HepG2 (cell line): ENCODE measurements around the gene HIRA. TPM values are rescaled to one million over a fixed set of nuclear protein-coding genes. Genes with fewer than 3 reads are reported as not detected.

Experiments
- DNMT3B ChIP-seq: conservative IDR thresholded peaks from 2 replicates; pipeline ENCODE4 v1.6.1; 2016; ENCODE audit warnings: missing biosample characterization, control low read depth
- ESRRA ChIP-seq: sonication (generic); formaldehyde crosslinking; IDR thresholded peaks from 2 replicates; pipeline ENCODE4 v1.5.1; 2020; ENCODE audit warnings: mild to moderate bottlenecking, low read depth, missing genetic modification reagents
- FOXM1 ChIP-seq: sonication (generic); formaldehyde crosslinking; IDR thresholded peaks from 2 replicates; pipeline ENCODE4 v1.5.0; 2020; ENCODE audit warnings: missing genetic modification reagents
- HHEX ChIP-seq: IDR thresholded peaks from 2 replicates; pipeline ENCODE4 v1.6.1; 2016; ENCODE audit warnings: control low read depth
- THYN1 ChIP-seq: sonication (generic); formaldehyde crosslinking; IDR thresholded peaks from 2 replicates; pipeline ENCODE4 v1.8.1; 2023; ENCODE audit warnings: low read depth, mild to moderate bottlenecking, moderate library complexity, missing genetic modification reagents, borderline replicate concordance
- ZNF12 ChIP-seq: sonication (generic); formaldehyde crosslinking; IDR thresholded peaks from 2 replicates; pipeline ENCODE4 v1.5.0; 2020; ENCODE audit warnings: missing genetic modification reagents
- ZNF138 ChIP-seq: sonication (generic); formaldehyde crosslinking; IDR thresholded peaks from 2 replicates; pipeline ENCODE4 v1.5.0; 2020; ENCODE audit warnings: mild to moderate bottlenecking, low read depth, missing genetic modification reagents
- ZNF235 ChIP-seq: sonication (generic); formaldehyde crosslinking; IDR thresholded peaks from 2 replicates; pipeline ENCODE4 v1.8.1; 2023; ENCODE audit warnings: mild to moderate bottlenecking, missing genetic modification reagents, borderline replicate concordance
- ZNF569 ChIP-seq: sonication (generic); formaldehyde crosslinking; IDR thresholded peaks from 2 replicates; pipeline ENCODE4 v1.5.0; 2020; ENCODE audit warnings: mild to moderate bottlenecking, missing genetic modification reagents, moderate library complexity, borderline replicate concordance
- ZNF589 ChIP-seq: sonication (generic); formaldehyde crosslinking; conservative IDR thresholded peaks from 2 replicates; pipeline ENCODE4 v1.8.0; 2022; ENCODE audit warnings: mild to moderate bottlenecking, moderate library complexity, missing genetic modification reagents
- polyA plus RNA-seq, 8 experiments: library from polyadenylated mRNA; depleted of rRNA in 3 of 8; stranded (reverse) in 7 of 8; unstranded in 1 of 8; fragments of >200 nt; fragmentation: Illumina TruSeq in 4 of 8; extraction: Trizol in 4 of 8; gene quantifications; 2 replicates each; pipeline versions ENCODE4 v1.2.1 to v1.2.3, GENCODE V29; 2011 to 2016; ENCODE audit warnings: low read depth in 4 of 8, missing spikeins in 1 of 8, mixed read lengths in 1 of 8; ENCODE audit not compliant: insufficient read depth in 1 of 8
- total RNA-seq, 5 experiments: library from RNA; depleted of rRNA; stranded (reverse); fragments of >200 nt; fragmentation: Illumina TruSeq; extraction: Trizol; gene quantifications; 2 replicates each; pipeline ENCODE4 v1.2.3, GENCODE V29; 2016; ENCODE audit warnings: low read depth in 1 of 5
- TF ChIP-seq, protein P1 (sequence below): sonication (generic); formaldehyde crosslinking; IDR thresholded peaks from 2 replicates; pipeline ENCODE4 v1.4.0; 2020; ENCODE audit warnings: missing genetic modification reagents
- TF ChIP-seq, protein P2 (sequence below): IDR thresholded peaks from 2 replicates; pipeline ENCODE4 v1.6.1; 2016; ENCODE audit warnings: low read depth
- TF ChIP-seq, protein P3 (sequence below): sonication (generic); formaldehyde crosslinking; conservative IDR thresholded peaks from 2 replicates; pipeline ENCODE4 v1.8.1; 2023; ENCODE audit warnings: missing genetic modification reagents
- TF ChIP-seq, protein P4 (sequence below): sonication (generic); formaldehyde crosslinking; IDR thresholded peaks from 2 replicates; pipeline ENCODE4 v1.4.0; 2020; ENCODE audit warnings: mild to moderate bottlenecking, missing genetic modification reagents
- TF ChIP-seq, protein P5 (sequence below): sonication (generic); formaldehyde crosslinking; IDR thresholded peaks from 2 replicates; pipeline ENCODE4 v1.4.0; 2020; ENCODE audit warnings: mild to moderate bottlenecking, missing genetic modification reagents

The HIRA gene
- total and polyA plus RNA-seq, 2 of the 13 experiments (the other 11 are each of a cell fraction or from before 2014, with no cell fraction given): 21.5 to 29.2 TPM

DNA sequence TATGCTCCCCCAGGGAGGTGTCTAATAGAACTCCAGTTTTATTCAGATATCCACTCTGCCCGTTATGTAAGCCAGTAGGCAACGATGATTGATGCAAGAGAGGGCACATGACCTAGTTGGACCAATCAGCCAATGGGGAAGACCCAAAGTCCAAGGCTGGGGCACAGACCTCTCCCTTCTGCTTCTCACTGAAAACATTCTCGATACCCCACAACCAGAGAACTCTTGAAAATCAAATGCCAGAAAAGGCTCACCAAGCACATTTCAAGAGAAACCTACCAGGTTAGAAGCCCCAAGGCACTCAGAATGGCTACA is 7.4 kb downstream of the HIRA start (continued):
- TF ChIP-seq, protein P1, sequence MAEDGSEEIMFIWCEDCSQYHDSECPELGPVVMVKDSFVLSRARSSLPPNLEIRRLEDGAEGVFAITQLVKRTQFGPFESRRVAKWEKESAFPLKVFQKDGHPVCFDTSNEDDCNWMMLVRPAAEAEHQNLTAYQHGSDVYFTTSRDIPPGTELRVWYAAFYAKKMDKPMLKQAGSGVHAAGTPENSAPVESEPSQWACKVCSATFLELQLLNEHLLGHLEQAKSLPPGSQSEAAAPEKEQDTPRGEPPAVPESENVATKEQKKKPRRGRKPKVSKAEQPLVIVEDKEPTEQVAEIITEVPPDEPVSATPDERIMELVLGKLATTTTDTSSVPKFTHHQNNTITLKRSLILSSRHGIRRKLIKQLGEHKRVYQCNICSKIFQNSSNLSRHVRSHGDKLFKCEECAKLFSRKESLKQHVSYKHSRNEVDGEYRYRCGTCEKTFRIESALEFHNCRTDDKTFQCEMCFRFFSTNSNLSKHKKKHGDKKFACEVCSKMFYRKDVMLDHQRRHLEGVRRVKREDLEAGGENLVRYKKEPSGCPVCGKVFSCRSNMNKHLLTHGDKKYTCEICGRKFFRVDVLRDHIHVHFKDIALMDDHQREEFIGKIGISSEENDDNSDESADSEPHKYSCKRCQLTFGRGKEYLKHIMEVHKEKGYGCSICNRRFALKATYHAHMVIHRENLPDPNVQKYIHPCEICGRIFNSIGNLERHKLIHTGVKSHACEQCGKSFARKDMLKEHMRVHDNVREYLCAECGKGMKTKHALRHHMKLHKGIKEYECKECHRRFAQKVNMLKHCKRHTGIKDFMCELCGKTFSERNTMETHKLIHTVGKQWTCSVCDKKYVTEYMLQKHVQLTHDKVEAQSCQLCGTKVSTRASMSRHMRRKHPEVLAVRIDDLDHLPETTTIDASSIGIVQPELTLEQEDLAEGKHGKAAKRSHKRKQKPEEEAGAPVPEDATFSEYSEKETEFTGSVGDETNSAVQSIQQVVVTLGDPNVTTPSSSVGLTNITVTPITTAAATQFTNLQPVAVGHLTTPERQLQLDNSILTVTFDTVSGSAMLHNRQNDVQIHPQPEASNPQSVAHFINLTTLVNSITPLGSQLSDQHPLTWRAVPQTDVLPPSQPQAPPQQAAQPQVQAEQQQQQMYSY (CRISPR knock-in tag): no peak
- no peak for TF ChIP-seq DNMT3B (CRISPR knock-in tag)
- TF ChIP-seq, protein P2, sequence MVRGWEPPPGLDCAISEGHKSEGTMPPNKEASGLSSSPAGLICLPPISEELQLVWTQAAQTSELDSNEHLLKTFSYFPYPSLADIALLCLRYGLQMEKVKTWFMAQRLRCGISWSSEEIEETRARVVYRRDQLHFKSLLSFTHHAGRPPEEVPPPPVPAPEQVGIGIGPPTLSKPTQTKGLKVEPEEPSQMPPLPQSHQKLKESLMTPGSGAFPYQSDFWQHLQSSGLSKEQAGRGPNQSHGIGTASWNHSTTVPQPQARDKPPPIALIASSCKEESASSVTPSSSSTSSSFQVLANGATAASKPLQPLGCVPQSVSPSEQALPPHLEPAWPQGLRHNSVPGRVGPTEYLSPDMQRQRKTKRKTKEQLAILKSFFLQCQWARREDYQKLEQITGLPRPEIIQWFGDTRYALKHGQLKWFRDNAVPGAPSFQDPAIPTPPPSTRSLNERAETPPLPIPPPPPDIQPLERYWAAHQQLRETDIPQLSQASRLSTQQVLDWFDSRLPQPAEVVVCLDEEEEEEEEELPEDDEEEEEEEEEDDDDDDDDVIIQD (CRISPR knock-in tag): peak; percentile 81; the same call in 1 of the 2 replicates
- no peak for TF ChIP-seq ZNF235 (CRISPR knock-in tag)
- TF ChIP-seq, protein P3, sequence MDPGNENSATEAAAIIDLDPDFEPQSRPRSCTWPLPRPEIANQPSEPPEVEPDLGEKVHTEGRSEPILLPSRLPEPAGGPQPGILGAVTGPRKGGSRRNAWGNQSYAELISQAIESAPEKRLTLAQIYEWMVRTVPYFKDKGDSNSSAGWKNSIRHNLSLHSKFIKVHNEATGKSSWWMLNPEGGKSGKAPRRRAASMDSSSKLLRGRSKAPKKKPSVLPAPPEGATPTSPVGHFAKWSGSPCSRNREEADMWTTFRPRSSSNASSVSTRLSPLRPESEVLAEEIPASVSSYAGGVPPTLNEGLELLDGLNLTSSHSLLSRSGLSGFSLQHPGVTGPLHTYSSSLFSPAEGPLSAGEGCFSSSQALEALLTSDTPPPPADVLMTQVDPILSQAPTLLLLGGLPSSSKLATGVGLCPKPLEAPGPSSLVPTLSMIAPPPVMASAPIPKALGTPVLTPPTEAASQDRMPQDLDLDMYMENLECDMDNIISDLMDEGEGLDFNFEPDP (CRISPR knock-in tag): no peak
- no peak for TF ChIP-seq ZNF569 (CRISPR knock-in tag)
- TF ChIP-seq HHEX (CRISPR knock-in tag): no peak
- TF ChIP-seq, protein P4, sequence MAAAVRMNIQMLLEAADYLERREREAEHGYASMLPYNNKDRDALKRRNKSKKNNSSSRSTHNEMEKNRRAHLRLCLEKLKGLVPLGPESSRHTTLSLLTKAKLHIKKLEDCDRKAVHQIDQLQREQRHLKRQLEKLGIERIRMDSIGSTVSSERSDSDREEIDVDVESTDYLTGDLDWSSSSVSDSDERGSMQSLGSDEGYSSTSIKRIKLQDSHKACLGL (CRISPR knock-in tag): no peak
- TF ChIP-seq ESRRA (CRISPR knock-in tag): no peak
- TF ChIP-seq, protein P5, sequence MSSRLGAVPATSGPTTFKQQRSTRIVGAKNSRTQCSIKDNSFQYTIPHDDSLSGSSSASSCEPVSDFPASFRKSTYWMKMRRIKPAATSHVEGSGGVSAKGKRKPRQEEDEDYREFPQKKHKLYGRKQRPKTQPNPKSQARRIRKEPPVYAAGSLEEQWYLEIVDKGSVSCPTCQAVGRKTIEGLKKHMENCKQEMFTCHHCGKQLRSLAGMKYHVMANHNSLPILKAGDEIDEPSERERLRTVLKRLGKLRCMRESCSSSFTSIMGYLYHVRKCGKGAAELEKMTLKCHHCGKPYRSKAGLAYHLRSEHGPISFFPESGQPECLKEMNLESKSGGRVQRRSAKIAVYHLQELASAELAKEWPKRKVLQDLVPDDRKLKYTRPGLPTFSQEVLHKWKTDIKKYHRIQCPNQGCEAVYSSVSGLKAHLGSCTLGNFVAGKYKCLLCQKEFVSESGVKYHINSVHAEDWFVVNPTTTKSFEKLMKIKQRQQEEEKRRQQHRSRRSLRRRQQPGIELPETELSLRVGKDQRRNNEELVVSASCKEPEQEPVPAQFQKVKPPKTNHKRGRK (CRISPR knock-in tag): no peak
- no peak for TF ChIP-seq ZNF138 (CRISPR knock-in tag)
- no peak for TF ChIP-seq ZNF589 (CRISPR knock-in tag)
- TF ChIP-seq ZNF12 (CRISPR knock-in tag): no peak
- TF ChIP-seq THYN1 (CRISPR knock-in tag): no peak
- TF ChIP-seq FOXM1: no peak
